ENCODE data around the gene DENND5A. TPM values are rescaled to one million over a fixed set of nuclear protein-coding genes. Genes with fewer than 3 reads are reported as not detected.
A peak's percentile ranks its signal among the peaks of the same experiment; 100 is the strongest.

DENND5A gene
- total and polyA plus RNA-seq, 9 of the 15 experiments (the other 6 are each of a cell fraction or from before 2014, with no cell fraction given), result 11.7 to 130 (median 46.3) TPM

DNA sequence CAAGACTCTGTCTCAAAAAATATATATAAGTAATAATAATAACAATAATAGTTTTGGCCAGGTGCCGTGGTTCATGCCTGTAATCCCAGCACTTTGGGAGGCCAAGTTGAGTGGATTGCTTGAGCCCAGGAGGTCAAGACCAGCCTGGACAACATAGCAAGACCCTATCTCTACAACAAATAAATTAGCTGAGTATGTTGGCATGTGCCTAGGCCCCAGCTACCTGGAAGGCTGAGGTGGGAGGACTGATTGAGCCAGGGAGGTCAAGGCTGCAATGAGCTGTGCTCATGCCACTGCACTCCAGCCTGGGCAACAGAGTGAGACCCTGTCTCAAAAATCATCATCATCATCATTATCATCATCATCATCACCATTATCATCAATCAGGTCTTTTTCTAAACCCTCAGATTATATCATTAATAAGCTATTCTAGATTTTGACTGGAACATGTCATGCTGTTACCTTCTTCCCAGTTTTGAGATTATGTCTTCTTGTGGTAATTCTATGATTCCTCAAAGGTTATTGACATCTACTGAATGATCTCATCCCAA lies 39.3 kb downstream of the DENND5A start:
- H3K4me3 ChIP-seq, result no peak overlapping the region
- no TSS peak for BruUV-seq (replicated peaks)
- no peak overlapping the region for H3K4me2 ChIP-seq (ENCODE audit: insufficient read depth, low read length)
- POLR2A ChIA-PET, result no interaction called here
- peaks cover 69% of the 10 kb centered on the region for H3K79me2 ChIP-seq (ENCODE audit: control insufficient read depth, insufficient read depth, low read length)
- peaks cover 3% of the 10 kb centered on the region; the same call in 1 of the 2 replicates for H4K20me1 ChIP-seq (replicated peaks; ENCODE audit: control insufficient read depth, insufficient read depth, low read length)
- no peak overlapping the region for H2AFZ ChIP-seq (ENCODE audit: low read depth, low read length)
- FAIRE-seq (no peak), DNase-seq (ENCODE audit: extremely low read depth in 1 of 4, low spot score in 3 of 4) (no peak), ATAC-seq (no peak)
- H3K9ac ChIP-seq (ENCODE audit: insufficient read depth in 1 of 2, low read depth in 2 of 2, low read length in 2 of 2), result no peak overlapping the region
- in situ Hi-C loops (cut with MboI), result no loop called here
- intact Hi-C loops (cut with micrococcal nuclease), result no loop called here
- H3K9me1 ChIP-seq (ENCODE audit: control insufficient read depth, insufficient read depth, low read length), result no peaks in the 10 kb centered on the region
- no peak overlapping the region for H3K27ac ChIP-seq (ENCODE audit: extremely low read depth, low read depth, low read length)
- 100% methylated on average over 1 of the region's 1 CpG for WGBS (ENCODE audit: insufficient coverage, low coverage, missing lambda C conversion rate)
- no peaks in the 10 kb centered on the region for H3K36me3 ChIP-seq (ENCODE audit: control insufficient read depth, insufficient read depth, low read length)
- peaks cover 13 to 16% of the 10 kb centered on the region in 2 experiments; a peak in 4 of 5 replicates for H3K4me1 ChIP-seq (replicated peaks in 1 of 2; ENCODE audit: control insufficient read depth in 2 of 2, insufficient read depth in 2 of 2, low read length in 2 of 2)
- no peaks in the 10 kb centered on the region for H3K27me3 ChIP-seq (ENCODE audit: control insufficient read depth in 2 of 2, insufficient read depth in 2 of 2, low read length in 2 of 2)
- no peak for TF ChIP-seq PHB (CRISPR knock-in tag; IDR thresholded peaks at IDR 0.05)
- TF ChIP-seq ZNF121 (CRISPR knock-in tag; conservative IDR thresholded peaks at IDR 0.05), result peak; percentile 59; the same call in 1 of the 2 replicates
- CTCF ChIA-PET (ENCODE audit: low intra/inter-chr PET ratio), result no interaction called here
- H3K9me3 ChIP-seq (replicated peaks; ENCODE audit: control insufficient read depth, insufficient read depth, low read depth, low read length), result no peaks in the 10 kb centered on the region

DNA sequence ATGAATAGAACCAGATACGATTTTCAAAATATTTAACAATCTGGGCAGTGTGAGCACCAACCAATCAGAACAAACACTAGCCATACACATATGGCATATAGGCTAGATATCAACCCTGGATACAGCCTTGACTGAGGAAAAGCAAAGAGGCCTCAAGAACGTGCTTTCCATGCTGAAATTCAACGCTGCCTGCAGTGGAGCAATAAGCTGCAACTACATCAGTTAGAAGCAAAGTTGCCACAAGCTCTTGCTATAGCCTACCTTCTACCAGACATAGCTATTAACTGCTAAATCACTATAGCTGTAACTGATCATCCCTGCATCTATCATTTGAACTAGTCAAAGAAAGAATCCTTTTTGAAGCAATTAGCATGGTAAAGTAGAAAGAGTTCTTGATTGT lies 42.5 kb downstream of the DENND5A start:
- in situ Hi-C loops (cut with MboI) (no loop called here), intact Hi-C loops (cut with micrococcal nuclease) (no loop called here)
- H3K27me3 ChIP-seq (ENCODE audit: control insufficient read depth in 2 of 2, insufficient read depth in 2 of 2, low read length in 2 of 2), result no peaks in the 10 kb centered on the region
- H3K79me2 ChIP-seq (ENCODE audit: control insufficient read depth, insufficient read depth, low read length), result peaks cover 61% of the 10 kb centered on the region
- ATAC-seq (no peak; the same call in 1 of the 3 replicates), FAIRE-seq (no peak), DNase-seq (ENCODE audit: extremely low read depth in 1 of 4, low spot score in 3 of 4) (no peak)
- BruUV-seq (replicated peaks), result no TSS peak
- 0 out of 2 replicates have a peak, but pooled peaks cover 3% of the 10 kb centered on the region for H4K20me1 ChIP-seq (replicated peaks; ENCODE audit: control insufficient read depth, insufficient read depth, low read length)
- 43% methylated on average over 3 of the region's 3 CpGs for WGBS (ENCODE audit: insufficient coverage, low coverage, missing lambda C conversion rate)
- H3K4me3 ChIP-seq, result no peak overlapping the region
- no peak overlapping the region for H3K4me2 ChIP-seq (ENCODE audit: insufficient read depth, low read length)
- H2AFZ ChIP-seq (ENCODE audit: low read depth, low read length), result no peak overlapping the region
- CTCF ChIA-PET (ENCODE audit: low intra/inter-chr PET ratio), result no interaction called here
- POLR2A ChIA-PET, result interaction anchor here (0.5 to 1.4 kb wide), 4 partner anchors 9 to 200 kb away, joined by 3 to 4 read pairs (median 3); no protein-coding TSS in a partner anchor
- no peaks in the 10 kb centered on the region for H3K36me3 ChIP-seq (ENCODE audit: control insufficient read depth, insufficient read depth, low read length)
- no peaks in the 10 kb centered on the region for H3K9me3 ChIP-seq (replicated peaks; ENCODE audit: control insufficient read depth, insufficient read depth, low read depth, low read length)
- H3K9me1 ChIP-seq (ENCODE audit: control insufficient read depth, insufficient read depth, low read length), result no peaks in the 10 kb centered on the region
- no peak overlapping the region for H3K9ac ChIP-seq (ENCODE audit: insufficient read depth in 1 of 2, low read depth in 2 of 2, low read length in 2 of 2)
- no peaks in the 10 kb centered on the region for H3K4me1 ChIP-seq (replicated peaks in 1 of 2; ENCODE audit: control insufficient read depth in 2 of 2, insufficient read depth in 2 of 2, low read length in 2 of 2)
- H3K27ac ChIP-seq (ENCODE audit: extremely low read depth, low read depth, low read length), result no peak overlapping the region
- TF ChIP-seq, protein P1, sequence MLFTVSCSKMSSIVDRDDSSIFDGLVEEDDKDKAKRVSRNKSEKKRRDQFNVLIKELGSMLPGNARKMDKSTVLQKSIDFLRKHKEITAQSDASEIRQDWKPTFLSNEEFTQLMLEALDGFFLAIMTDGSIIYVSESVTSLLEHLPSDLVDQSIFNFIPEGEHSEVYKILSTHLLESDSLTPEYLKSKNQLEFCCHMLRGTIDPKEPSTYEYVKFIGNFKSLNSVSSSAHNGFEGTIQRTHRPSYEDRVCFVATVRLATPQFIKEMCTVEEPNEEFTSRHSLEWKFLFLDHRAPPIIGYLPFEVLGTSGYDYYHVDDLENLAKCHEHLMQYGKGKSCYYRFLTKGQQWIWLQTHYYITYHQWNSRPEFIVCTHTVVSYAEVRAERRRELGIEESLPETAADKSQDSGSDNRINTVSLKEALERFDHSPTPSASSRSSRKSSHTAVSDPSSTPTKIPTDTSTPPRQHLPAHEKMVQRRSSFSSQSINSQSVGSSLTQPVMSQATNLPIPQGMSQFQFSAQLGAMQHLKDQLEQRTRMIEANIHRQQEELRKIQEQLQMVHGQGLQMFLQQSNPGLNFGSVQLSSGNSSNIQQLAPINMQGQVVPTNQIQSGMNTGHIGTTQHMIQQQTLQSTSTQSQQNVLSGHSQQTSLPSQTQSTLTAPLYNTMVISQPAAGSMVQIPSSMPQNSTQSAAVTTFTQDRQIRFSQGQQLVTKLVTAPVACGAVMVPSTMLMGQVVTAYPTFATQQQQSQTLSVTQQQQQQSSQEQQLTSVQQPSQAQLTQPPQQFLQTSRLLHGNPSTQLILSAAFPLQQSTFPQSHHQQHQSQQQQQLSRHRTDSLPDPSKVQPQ (CRISPR knock-in tag; IDR thresholded peaks at IDR 0.05; ENCODE audit: borderline replicate concordance), result no peak
- no peak for TF ChIP-seq KAT8 (IDR thresholded peaks at IDR 0.05; ENCODE audit: low read depth)
- TF ChIP-seq, protein P2, sequence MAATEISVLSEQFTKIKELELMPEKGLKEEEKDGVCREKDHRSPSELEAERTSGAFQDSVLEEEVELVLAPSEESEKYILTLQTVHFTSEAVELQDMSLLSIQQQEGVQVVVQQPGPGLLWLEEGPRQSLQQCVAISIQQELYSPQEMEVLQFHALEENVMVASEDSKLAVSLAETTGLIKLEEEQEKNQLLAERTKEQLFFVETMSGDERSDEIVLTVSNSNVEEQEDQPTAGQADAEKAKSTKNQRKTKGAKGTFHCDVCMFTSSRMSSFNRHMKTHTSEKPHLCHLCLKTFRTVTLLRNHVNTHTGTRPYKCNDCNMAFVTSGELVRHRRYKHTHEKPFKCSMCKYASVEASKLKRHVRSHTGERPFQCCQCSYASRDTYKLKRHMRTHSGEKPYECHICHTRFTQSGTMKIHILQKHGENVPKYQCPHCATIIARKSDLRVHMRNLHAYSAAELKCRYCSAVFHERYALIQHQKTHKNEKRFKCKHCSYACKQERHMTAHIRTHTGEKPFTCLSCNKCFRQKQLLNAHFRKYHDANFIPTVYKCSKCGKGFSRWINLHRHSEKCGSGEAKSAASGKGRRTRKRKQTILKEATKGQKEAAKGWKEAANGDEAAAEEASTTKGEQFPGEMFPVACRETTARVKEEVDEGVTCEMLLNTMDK (IDR thresholded peaks at IDR 0.05; ENCODE audit: borderline replicate concordance, insufficient read depth, low read depth, low read length, poor library complexity, severe bottlenecking), result no peak
- TF ChIP-seq NONO (IDR thresholded peaks at IDR 0.05; ENCODE audit: low read depth in 2 of 2, low read length in 1 of 2), result no peak
- TF ChIP-seq FOXP1 (CRISPR knock-in tag; IDR thresholded peaks at IDR 0.05), result no peak
- TF ChIP-seq, protein P3, sequence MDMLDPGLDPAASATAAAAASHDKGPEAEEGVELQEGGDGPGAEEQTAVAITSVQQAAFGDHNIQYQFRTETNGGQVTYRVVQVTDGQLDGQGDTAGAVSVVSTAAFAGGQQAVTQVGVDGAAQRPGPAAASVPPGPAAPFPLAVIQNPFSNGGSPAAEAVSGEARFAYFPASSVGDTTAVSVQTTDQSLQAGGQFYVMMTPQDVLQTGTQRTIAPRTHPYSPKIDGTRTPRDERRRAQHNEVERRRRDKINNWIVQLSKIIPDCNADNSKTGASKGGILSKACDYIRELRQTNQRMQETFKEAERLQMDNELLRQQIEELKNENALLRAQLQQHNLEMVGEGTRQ (CRISPR knock-in tag; IDR thresholded peaks at IDR 0.05), result no peak
- TF ChIP-seq ESRRB (CRISPR knock-in tag; IDR thresholded peaks at IDR 0.05; ENCODE audit: borderline replicate concordance), result no peak
